ENCODE measurements around the gene PCDHB15. TPM values are rescaled to one million over a fixed set of nuclear protein-coding genes. Genes with fewer than 3 reads are reported as not detected.
"Not testable (repeated sequence)": the region's sequence is repeated elsewhere in the genome, so short reads cannot be mapped to it uniquely, and the experiment has no call there.

The PCDHB15 gene
- total RNA-seq, 1 experiment from 2014 or later: 1.4 TPM

DNA sequence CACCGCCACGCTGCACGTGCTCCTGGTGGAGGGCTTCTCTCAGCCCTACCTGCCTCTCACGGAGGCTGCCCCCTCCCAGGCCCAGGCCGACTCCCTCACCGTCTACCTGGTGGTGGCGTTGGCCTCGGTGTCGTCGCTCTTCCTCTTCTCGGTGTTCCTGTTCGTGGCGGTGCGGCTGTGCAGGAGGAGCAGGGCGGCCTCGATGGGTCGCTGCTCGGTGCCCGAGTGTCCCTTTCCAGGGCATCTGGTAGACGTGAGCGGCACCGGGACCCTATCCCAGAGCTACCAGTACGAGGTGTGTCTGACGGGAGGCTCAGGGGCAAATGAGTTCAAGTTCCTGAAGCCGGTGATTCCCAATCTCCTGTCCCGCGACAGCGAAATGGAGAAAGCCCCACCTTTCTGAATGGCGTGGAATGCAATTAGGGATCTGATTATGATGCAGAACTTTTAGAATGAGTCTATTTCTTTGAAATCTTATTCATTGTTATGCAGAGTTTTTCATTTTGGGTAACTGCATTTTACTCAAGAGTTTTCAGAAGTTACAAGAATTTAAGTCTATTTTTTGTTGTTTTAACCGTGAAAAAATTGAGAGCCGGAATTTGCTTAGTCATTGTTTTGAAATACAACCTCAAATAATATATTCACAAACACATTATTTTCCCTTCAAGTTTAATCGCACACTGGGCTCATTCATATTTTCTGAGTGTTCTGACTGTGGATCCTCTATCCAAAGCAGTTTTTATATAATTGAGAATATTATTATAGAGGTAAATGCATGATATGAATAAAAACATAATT, 8.5 kb upstream of the PCDHB15 start:
- Mint-ChIP-seq H3K4me1 (ENCODE audit: low read depth, unreplicated experiment) (no peaks in the 10 kb centered on the region), H3K9me3 (ENCODE audit: low read depth, unreplicated experiment) (peaks cover 23% of the 10 kb centered on the region), H3K36me3 (ENCODE audit: insufficient read depth, unreplicated experiment) (no peaks in the 10 kb centered on the region), H3K27ac (ENCODE audit: unreplicated experiment) (no peak overlapping the region), H3K4me3 (ENCODE audit: low read depth, unreplicated experiment) (no peak overlapping the region), H3K27me3 (ENCODE audit: unreplicated experiment) (no peaks in the 10 kb centered on the region)
- CTCF ChIA-PET: no interaction called here
- no TSS peak for BruUV-seq (replicated peaks)
- DNase-seq: no peak
- TF ChIP-seq, protein P1, sequence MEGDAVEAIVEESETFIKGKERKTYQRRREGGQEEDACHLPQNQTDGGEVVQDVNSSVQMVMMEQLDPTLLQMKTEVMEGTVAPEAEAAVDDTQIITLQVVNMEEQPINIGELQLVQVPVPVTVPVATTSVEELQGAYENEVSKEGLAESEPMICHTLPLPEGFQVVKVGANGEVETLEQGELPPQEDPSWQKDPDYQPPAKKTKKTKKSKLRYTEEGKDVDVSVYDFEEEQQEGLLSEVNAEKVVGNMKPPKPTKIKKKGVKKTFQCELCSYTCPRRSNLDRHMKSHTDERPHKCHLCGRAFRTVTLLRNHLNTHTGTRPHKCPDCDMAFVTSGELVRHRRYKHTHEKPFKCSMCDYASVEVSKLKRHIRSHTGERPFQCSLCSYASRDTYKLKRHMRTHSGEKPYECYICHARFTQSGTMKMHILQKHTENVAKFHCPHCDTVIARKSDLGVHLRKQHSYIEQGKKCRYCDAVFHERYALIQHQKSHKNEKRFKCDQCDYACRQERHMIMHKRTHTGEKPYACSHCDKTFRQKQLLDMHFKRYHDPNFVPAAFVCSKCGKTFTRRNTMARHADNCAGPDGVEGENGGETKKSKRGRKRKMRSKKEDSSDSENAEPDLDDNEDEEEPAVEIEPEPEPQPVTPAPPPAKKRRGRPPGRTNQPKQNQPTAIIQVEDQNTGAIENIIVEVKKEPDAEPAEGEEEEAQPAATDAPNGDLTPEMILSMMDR (IDR thresholded peaks at IDR 0.05; ENCODE audit: unreplicated experiment): no peak
- intact Hi-C loops (cut with micrococcal nuclease; ENCODE audit: unreplicated experiment): no loop called here

DNA sequence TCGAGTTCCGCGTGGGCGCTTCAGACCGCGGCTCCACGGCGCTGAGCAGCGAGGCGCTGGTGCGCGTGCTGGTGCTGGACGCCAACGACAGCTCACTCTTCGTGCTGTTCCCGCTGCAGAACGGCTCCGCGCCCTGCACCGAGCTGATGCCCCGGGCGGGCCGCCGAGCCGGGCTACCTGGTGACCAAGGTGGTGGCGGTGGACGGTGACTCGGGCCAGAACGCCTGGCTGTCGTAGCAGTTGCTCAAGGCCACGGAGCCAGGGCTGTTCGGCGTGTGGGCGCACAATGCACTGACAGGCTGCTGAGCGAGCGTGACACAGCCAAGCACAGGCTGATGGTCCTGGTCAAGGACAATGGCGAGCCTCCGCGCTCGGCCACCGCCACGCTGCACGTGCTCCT, 3.7 kb upstream of the PCDHB15 start:
- H3K9me3 Mint-ChIP-seq (ENCODE audit: low read depth, unreplicated experiment): peaks cover 18% of the 10 kb centered on the region
- H3K27me3 Mint-ChIP-seq (ENCODE audit: unreplicated experiment): no peaks in the 10 kb centered on the region
- BruUV-seq (replicated peaks): no TSS peak
- H3K4me1 Mint-ChIP-seq (ENCODE audit: low read depth, unreplicated experiment): no peaks in the 10 kb centered on the region
- no peaks in the 10 kb centered on the region for H3K36me3 Mint-ChIP-seq (ENCODE audit: insufficient read depth, unreplicated experiment)
- DNase-seq: no peak
- TF ChIP-seq, protein P1 (IDR thresholded peaks at IDR 0.05; ENCODE audit: unreplicated experiment): no peak
- H3K27ac Mint-ChIP-seq (ENCODE audit: unreplicated experiment): no peak overlapping the region
- intact Hi-C loops (cut with micrococcal nuclease; ENCODE audit: unreplicated experiment): no loop called here
- no peak overlapping the region for H3K4me3 Mint-ChIP-seq (ENCODE audit: low read depth, unreplicated experiment)
- CTCF ChIA-PET: no interaction called here

DNA sequence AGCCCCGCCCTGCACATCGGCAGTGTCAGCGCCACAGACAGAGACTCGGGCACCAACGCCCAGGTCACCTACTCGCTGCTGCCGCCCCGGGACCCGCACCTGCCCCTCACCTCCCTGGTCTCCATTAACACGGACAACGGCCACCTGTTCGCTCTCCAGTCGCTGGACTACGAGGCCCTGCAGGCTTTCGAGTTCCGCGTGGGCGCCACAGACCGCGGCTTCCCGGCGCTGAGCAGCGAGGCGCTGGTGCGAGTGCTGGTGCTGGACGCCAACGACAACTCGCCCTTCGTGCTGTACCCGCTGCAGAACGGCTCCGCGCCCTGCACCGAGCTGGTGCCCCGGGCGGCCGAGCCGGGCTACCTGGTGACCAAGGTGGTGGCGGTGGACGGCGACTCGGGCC, 1.8 kb downstream of the PCDHB15 start:
- CTCF ChIA-PET; H3K36me3 Mint-ChIP-seq (ENCODE audit: insufficient read depth, unreplicated experiment); DNase-seq; H3K27me3 Mint-ChIP-seq (ENCODE audit: unreplicated experiment); BruUV-seq (replicated peaks); intact Hi-C loops (cut with micrococcal nuclease; ENCODE audit: unreplicated experiment); H3K4me3 Mint-ChIP-seq (ENCODE audit: low read depth, unreplicated experiment); H3K27ac Mint-ChIP-seq (ENCODE audit: unreplicated experiment); H3K4me1 Mint-ChIP-seq (ENCODE audit: low read depth, unreplicated experiment): not testable (repeated sequence)
- peaks cover 16% of the 10 kb centered on the region for H3K9me3 Mint-ChIP-seq (ENCODE audit: low read depth, unreplicated experiment)

DNA sequence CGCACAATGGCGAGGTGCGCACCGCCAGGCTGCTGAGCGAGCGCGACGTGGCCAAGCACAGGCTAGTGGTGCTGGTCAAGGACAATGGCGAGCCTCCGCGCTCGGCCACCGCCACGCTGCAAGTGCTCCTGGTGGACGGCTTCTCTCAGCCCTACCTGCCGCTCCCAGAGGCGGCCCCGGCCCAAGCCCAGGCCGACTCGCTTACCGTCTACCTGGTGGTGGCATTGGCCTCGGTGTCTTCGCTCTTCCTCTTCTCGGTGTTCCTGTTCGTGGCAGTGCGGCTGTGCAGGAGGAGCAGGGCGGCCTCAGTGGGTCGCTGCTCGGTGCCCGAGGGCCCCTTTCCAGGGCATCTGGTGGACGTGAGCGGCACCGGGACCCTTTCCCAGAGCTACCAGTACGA, 2.2 kb downstream of the PCDHB15 start:
- H3K9me3 Mint-ChIP-seq (ENCODE audit: low read depth, unreplicated experiment): peaks cover 16% of the 10 kb centered on the region
- CTCF ChIA-PET; H3K27ac Mint-ChIP-seq (ENCODE audit: unreplicated experiment); H3K27me3 Mint-ChIP-seq (ENCODE audit: unreplicated experiment); H3K4me1 Mint-ChIP-seq (ENCODE audit: low read depth, unreplicated experiment); BruUV-seq (replicated peaks); DNase-seq; H3K4me3 Mint-ChIP-seq (ENCODE audit: low read depth, unreplicated experiment); intact Hi-C loops (cut with micrococcal nuclease; ENCODE audit: unreplicated experiment); H3K36me3 Mint-ChIP-seq (ENCODE audit: insufficient read depth, unreplicated experiment): not testable (repeated sequence)

DNA sequence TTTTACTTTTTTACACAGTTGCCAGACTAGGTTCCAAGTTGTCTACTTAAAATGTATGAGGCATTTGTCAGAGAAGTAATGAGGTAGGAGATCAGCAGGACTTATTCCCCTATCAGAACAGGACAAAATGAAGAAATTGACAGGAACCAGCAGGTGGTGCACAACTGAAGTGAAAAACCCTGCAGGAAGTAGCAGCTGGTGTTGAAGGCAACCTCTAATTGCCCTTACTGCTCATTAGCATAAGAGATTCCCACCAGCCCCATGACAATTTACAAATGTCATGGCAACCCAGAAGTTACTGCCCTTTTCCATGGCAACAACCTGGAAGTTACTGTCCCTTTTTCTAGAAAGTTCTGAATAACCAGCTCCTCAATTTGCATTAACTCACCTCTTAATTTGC, 5.4 kb downstream of the PCDHB15 start:
- Mint-ChIP-seq H3K36me3 (ENCODE audit: insufficient read depth, unreplicated experiment) (no peaks in the 10 kb centered on the region), H3K4me1 (ENCODE audit: low read depth, unreplicated experiment) (no peaks in the 10 kb centered on the region), H3K4me3 (ENCODE audit: low read depth, unreplicated experiment) (no peak overlapping the region), H3K27ac (ENCODE audit: unreplicated experiment) (no peak overlapping the region), H3K9me3 (ENCODE audit: low read depth, unreplicated experiment) (peaks cover 17% of the 10 kb centered on the region), H3K27me3 (ENCODE audit: unreplicated experiment) (no peaks in the 10 kb centered on the region)
- intact Hi-C loops (cut with micrococcal nuclease; ENCODE audit: unreplicated experiment): no loop called here
- DNase-seq: no peak
- TF ChIP-seq, protein P1 (IDR thresholded peaks at IDR 0.05; ENCODE audit: unreplicated experiment): no peak
- no TSS peak for BruUV-seq (replicated peaks)
- CTCF ChIA-PET: no interaction called here
